Mesodermal cell (in vitro differentiated cells): Measurements from ENCODE around the gene NEK1.

ENCODE experiments used
- H3K27ac ChIP-seq: 2 replicates; pipeline ENCODE4 v1.7.0; 2013; ENCODE audit warnings: mild to moderate bottlenecking, low read depth, low read length, moderate library complexity; ENCODE audit not compliant: severe bottlenecking
- H3K36me3 ChIP-seq: 2 replicates; pipeline ENCODE4 v1.7.1; 2013; ENCODE audit warnings: mild to moderate bottlenecking, low read length, moderate library complexity; ENCODE audit not compliant: control insufficient read depth, insufficient read depth
- H3K4me1 ChIP-seq: one replicate; pipeline ENCODE4 v1.7.1; 2013; ENCODE audit warnings: mild to moderate bottlenecking, low read length; ENCODE audit not compliant: insufficient read depth, control insufficient read depth, poor library complexity, severe bottlenecking
- H3K4me3 ChIP-seq: 2 replicates; pipeline ENCODE4 v1.7.0; 2013; ENCODE audit warnings: low read length, control low read depth, mild to moderate bottlenecking; ENCODE audit not compliant: insufficient read depth, poor library complexity, severe bottlenecking; ENCODE audit errors: extremely low read depth
- H3K9me3 ChIP-seq: 2 replicates; pipeline ENCODE4 v1.7.1; 2013; ENCODE audit warnings: mild to moderate bottlenecking, low read length, moderate library complexity; ENCODE audit not compliant: control insufficient read depth
- whole genome bisulfite sequencing, 2 experiments: methylation state at CpG; one replicate each; pipeline ENCODE4 v1.1.5; 2013; ENCODE audit warnings: missing lambda C conversion rate in 2 of 2; ENCODE audit not compliant: insufficient coverage in 2 of 2; 5-methylcytosine and 5-hydroxymethylcytosine counted together

NEK1 gene

GRCh38 chr4:169362607-169363006 lies 249.8 kb downstream of the NEK1 start:
- Histone ChIP-seq H3K9me3 (no peaks in the 10 kb centered on the region), H3K36me3 (no peaks in the 10 kb centered on the region), H3K27ac (no peak overlapping the region), H3K4me1 (no peaks in the 10 kb centered on the region), H3K4me3 (no peak overlapping the region)
- WGBS, 2 experiments, result 83 to 90% methylated on average over 2 to 5 of the region's 6 CpGs

GRCh38 chr4:169361756-169362155 lies 250.6 kb downstream of the NEK1 start:
- H3K27ac ChIP-seq, result no peak overlapping the region
- WGBS, 2 experiments, result 100% methylated on average over 2 to 3 of the region's 3 CpGs
- no peaks in the 10 kb centered on the region for H3K9me3 ChIP-seq
- H3K4me1 ChIP-seq, result no peaks in the 10 kb centered on the region
- no peaks in the 10 kb centered on the region for H3K36me3 ChIP-seq
- no peak overlapping the region for H3K4me3 ChIP-seq

DNA sequence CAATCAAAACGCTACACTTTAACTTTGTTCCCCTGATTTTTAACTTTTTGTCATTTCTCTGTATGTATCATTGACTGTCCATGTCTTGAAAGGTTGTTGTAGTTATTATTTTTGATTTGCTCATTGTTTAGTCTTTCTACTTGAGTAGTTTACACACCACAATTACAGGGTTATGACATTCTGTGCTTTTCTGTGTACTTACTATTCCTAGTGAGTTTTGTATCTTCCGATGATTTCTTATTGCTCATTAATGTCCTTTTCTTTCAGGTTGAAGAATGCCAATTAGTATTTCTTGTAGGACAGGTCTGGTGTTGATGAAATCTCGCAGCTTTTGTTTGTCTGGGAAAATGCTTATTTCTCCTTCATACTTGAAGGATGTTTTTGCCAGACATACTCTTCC lies 252.4 kb downstream of the NEK1 start:
- Histone ChIP-seq H3K27ac (no peak overlapping the region), H3K4me3 (no peak overlapping the region), H3K36me3 (no peaks in the 10 kb centered on the region), H3K9me3 (no peaks in the 10 kb centered on the region), H3K4me1 (no peaks in the 10 kb centered on the region)
- 100% methylated on average over 1 to 2 of the region's 3 CpGs for WGBS, 2 experiments

GRCh38 chr4:169352360-169352759 lies 260.0 kb downstream of the NEK1 start:
- H3K9me3 ChIP-seq, result no peaks in the 10 kb centered on the region
- no peak overlapping the region for H3K4me3 ChIP-seq
- no peaks in the 10 kb centered on the region for H3K36me3 ChIP-seq
- H3K27ac ChIP-seq, result no peak overlapping the region
- WGBS, 2 experiments, result 100% methylated on average over 1 to 2 of the region's 3 CpGs
- no peaks in the 10 kb centered on the region for H3K4me1 ChIP-seq

- H3K36me3 ChIP-seq, result no peaks in the 10 kb centered on the region
- no peaks in the 10 kb centered on the region for H3K4me1 ChIP-seq
- no peaks in the 10 kb centered on the region for H3K9me3 ChIP-seq
- H3K27ac ChIP-seq, result no peak overlapping the region
- 85 to 88% methylated on average over 5 of the region's 7 CpGs for WGBS, 2 experiments
- H3K4me3 ChIP-seq, result no peak overlapping the region
Observed at GRCh38 chr4:169351872-169352271, 260.5 kb downstream of the NEK1 start.

GRCh38 chr4:169348541-169348940 lies 263.8 kb downstream of the NEK1 start:
- Histone ChIP-seq H3K4me1 (peaks cover 6% of the 10 kb centered on the region), H3K36me3 (no peaks in the 10 kb centered on the region), H3K4me3 (no peak overlapping the region), H3K27ac (no peak overlapping the region), H3K9me3 (no peaks in the 10 kb centered on the region)
- 90 to 98% methylated on average over 3 to 4 of the region's 4 CpGs for WGBS, 2 experiments

DNA sequence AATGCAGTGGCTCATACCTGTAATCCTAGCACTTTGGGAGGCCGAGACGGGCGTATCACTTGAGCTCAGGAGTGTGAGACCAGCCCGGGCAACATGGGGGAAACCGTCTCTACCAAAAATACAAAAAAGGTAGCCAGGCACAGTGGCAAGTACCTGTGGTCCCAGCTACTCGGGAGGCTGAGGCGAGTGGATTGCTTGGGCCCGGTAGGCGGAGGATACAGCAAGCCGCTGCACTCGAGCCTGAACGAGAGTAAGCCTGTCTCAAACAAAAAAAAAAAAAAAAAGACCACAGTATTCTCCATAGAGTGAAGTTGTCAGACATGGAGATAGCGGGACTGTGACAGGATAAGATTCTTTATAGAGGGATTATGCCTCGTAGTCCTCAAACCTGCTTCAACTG lies 265.5 kb downstream of the NEK1 start:
- 87 to 100% methylated on average over 7 to 9 of the region's 14 CpGs for WGBS, 2 experiments
- Histone ChIP-seq H3K36me3 (no peaks in the 10 kb centered on the region), H3K27ac (no peak overlapping the region), H3K9me3 (no peaks in the 10 kb centered on the region), H3K4me3 (no peak overlapping the region), H3K4me1 (peaks cover 6% of the 10 kb centered on the region)

DNA sequence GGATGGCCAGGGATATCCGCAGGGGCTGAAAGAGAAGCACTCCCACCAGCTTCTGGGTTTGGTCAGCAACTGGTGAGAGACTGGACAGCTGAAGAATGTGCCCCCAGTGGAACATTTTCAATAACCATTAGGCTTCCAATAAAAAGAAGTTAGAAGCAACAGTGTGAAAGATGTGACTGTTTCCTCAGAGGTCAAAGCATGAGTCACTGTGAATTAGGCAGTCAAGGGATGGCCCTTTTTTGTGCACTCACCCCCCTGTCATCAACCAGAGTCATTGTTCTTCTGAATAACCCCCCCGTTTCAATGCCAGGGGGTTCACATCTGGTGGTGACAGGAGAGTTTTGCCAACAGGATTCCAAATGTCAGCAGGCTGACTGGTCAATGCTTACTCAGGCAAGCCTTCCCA lies 267.1 kb downstream of the NEK1 start:
- Histone ChIP-seq H3K4me1 (peaks cover 6% of the 10 kb centered on the region), H3K9me3 (no peaks in the 10 kb centered on the region), H3K27ac (no peak overlapping the region), H3K4me3 (no peak overlapping the region), H3K36me3 (no peaks in the 10 kb centered on the region)
- 82 to 86% methylated on average over 1 of the region's 2 CpGs for WGBS, 2 experiments
